Regular cardiac myocyte (primary cell): ENCODE results near the gene LTBP3. TPM values are rescaled to one million over a fixed set of nuclear protein-coding genes. Genes with fewer than 3 reads are reported as not detected.

Experiments used
- total RNA-seq: library from RNA; depleted of rRNA; stranded (reverse); fragments of >200 nt; gene quantifications from 2 replicates; pipeline ENCODE4 v1.2.3, GENCODE V29; 2014

The LTBP3 gene
- total RNA-seq, result 33.3 and 34.5 TPM in 2 replicates

GRCh38 chr11:65558002-65558929 is at the start of gene LTBP3:
Gene LTBP3, minus strand, starts transcription at chr11:65558359. Its CDS starts 400 bp downstream, at chr11:65557959.

GRCh38 chr11:65595543-65596281 is 37.6 kb upstream of the LTBP3 start, which contains the start of gene KCNK7:
Gene KCNK7, minus strand, starts transcription at chr11:65595800. Its CDS starts 28 bp downstream, at chr11:65595772.

GRCh38 chr11:65575568-65576231 is 17.5 kb upstream of the LTBP3 start, which contains the start of gene EHBP1L1:
Gene EHBP1L1, plus strand, starts transcription at chr11:65576053. Its CDS starts 250 bp downstream, at chr11:65576303.

GRCh38 chr11:65572356-65573051 is 14.3 kb upstream of the LTBP3 start, which contains the start of gene FAM89B:
Gene FAM89B, plus strand, starts transcription at chr11:65572538. Its CDS starts 132 bp downstream, at chr11:65572670.

GRCh38 chr11:65569973-65570918 is 12.1 kb upstream of the LTBP3 start, which contains the start of gene ZNRD2:
Gene ZNRD2, plus strand, starts transcription at chr11:65570477. Its CDS starts 15 bp downstream, at chr11:65570492.

GRCh38 chr11:65524741-65525545 is 33.2 kb downstream of the LTBP3 start, which contains the start of gene SCYL1:
Gene SCYL1, plus strand, starts transcription at chr11:65525083. Its CDS starts 71 bp downstream, at chr11:65525154.

GRCh38 chr11:65498977-65499712 is 59.0 kb downstream of the LTBP3 start, which contains the start of gene MALAT1:
Gene MALAT1, plus strand, starts transcription at chr11:65499045.

Other genes with a start within 250 kb of the LTBP3 start
- gene CDC42EP2, start 243.5 kb downstream of the LTBP3 start, total RNA-seq, result 10.9 and 18.3 TPM in 2 replicates
- 27.9 and 29.9 TPM in 2 replicates for gene DPF2, start 224.5 kb downstream of the LTBP3 start, total RNA-seq
- under 0.01 and 0.19 TPM in 2 replicates for gene TIGD3, start 203.6 kb downstream of the LTBP3 start, total RNA-seq
- 1.5 and 2.8 TPM in 2 replicates for gene SLC25A45, start 175.7 kb downstream of the LTBP3 start, total RNA-seq
- 58.9 and 64.0 TPM in 2 replicates for gene FRMD8, start 171.7 kb downstream of the LTBP3 start, total RNA-seq
- 51.4 and 335 TPM in 2 replicates for gene NEAT1, start 135.6 kb downstream of the LTBP3 start, total RNA-seq
- 5,626 and 17,024 TPM in 2 replicates for gene MALAT1, start 59.3 kb downstream of the LTBP3 start, total RNA-seq
- gene SCYL1, start 33.3 kb downstream of the LTBP3 start, total RNA-seq, result 93.3 and 138 TPM in 2 replicates
- 30.4 and 73.8 TPM in 2 replicates for gene ZNRD2, start 12.1 kb upstream of the LTBP3 start, total RNA-seq
- gene FAM89B, start 14.2 kb upstream of the LTBP3 start, total RNA-seq, result 12.7 and 35.5 TPM in 2 replicates
- gene EHBP1L1, start 17.7 kb upstream of the LTBP3 start, total RNA-seq, result 68.2 and 106 TPM in 2 replicates
- under 0.01 TPM in 1 of 2 replicates, not detected in the other for gene KCNK7, start 37.4 kb upstream of the LTBP3 start, total RNA-seq
- 17.2 and 30.5 TPM in 2 replicates for gene MAP3K11, start 55.9 kb upstream of the LTBP3 start, total RNA-seq
- 9.3 and 23.8 TPM in 2 replicates for gene PCNX3, start 57.4 kb upstream of the LTBP3 start, total RNA-seq
- 10.1 and 19.9 TPM in 2 replicates for gene SIPA1, start 79.7 kb upstream of the LTBP3 start, total RNA-seq
- 12.7 and 22.6 TPM in 2 replicates for gene RELA, start 104.6 kb upstream of the LTBP3 start, total RNA-seq
- 33.5 and 36.6 TPM in 2 replicates for gene KAT5, start 153.9 kb upstream of the LTBP3 start, total RNA-seq
- 33.0 and 59.0 TPM in 2 replicates for gene RNASEH2C, start 162.4 kb upstream of the LTBP3 start, total RNA-seq
- 7.7 and 8.5 TPM in 2 replicates for gene AP5B1, start 222.6 kb upstream of the LTBP3 start, total RNA-seq
- under 0.01 TPM in 1 of 2 replicates, not detected in the other for gene OVOL1, start 228.7 kb upstream of the LTBP3 start, total RNA-seq